Measurements from ENCODE around the gene CD69.

DNA sequence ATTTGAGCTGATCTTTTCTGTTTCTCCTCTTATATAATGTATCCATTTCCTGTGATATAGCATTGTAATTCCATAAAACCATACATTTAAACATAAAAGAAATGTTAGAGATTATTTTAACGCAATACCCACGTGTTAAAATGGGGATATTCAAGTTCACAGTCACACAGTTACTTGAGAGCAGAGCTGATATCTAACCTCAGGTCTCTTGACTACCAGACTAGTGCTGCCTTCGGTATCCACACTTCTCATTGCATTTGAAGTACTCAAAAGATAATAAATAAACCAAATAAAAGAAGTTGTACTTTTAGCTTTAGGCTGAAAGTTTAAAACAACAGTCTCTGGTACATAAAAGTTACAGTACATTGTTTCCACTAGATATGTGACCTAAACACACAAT lies 30.7 kb downstream of the CD69 start:
- TF ChIP-seq POLR2AphosphoS5 (IDR thresholded peaks at IDR 0.05; ENCODE audit: low read depth, low read length) (no peak), TAF1 (IDR thresholded peaks at IDR 0.05; ENCODE audit: borderline replicate concordance, insufficient read depth, low read length) (no peak)
- TF ChIP-seq, protein P1, sequence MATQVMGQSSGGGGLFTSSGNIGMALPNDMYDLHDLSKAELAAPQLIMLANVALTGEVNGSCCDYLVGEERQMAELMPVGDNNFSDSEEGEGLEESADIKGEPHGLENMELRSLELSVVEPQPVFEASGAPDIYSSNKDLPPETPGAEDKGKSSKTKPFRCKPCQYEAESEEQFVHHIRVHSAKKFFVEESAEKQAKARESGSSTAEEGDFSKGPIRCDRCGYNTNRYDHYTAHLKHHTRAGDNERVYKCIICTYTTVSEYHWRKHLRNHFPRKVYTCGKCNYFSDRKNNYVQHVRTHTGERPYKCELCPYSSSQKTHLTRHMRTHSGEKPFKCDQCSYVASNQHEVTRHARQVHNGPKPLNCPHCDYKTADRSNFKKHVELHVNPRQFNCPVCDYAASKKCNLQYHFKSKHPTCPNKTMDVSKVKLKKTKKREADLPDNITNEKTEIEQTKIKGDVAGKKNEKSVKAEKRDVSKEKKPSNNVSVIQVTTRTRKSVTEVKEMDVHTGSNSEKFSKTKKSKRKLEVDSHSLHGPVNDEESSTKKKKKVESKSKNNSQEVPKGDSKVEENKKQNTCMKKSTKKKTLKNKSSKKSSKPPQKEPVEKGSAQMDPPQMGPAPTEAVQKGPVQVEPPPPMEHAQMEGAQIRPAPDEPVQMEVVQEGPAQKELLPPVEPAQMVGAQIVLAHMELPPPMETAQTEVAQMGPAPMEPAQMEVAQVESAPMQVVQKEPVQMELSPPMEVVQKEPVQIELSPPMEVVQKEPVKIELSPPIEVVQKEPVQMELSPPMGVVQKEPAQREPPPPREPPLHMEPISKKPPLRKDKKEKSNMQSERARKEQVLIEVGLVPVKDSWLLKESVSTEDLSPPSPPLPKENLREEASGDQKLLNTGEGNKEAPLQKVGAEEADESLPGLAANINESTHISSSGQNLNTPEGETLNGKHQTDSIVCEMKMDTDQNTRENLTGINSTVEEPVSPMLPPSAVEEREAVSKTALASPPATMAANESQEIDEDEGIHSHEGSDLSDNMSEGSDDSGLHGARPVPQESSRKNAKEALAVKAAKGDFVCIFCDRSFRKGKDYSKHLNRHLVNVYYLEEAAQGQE (IDR thresholded peaks at IDR 0.05; ENCODE audit: insufficient read depth in 1 of 2, low read depth in 2 of 2, low read length in 2 of 2), result no peak
